Stimulated activated CD4-positive, alpha-beta T cell treated with anti-CD3 and anti-CD28 coated beads, Interleukin-4, amount 100 ng/mL, for 4 hours (primary cell): ENCODE results near the gene CELF2.
"Not testable (repeated sequence)": the region's sequence is repeated elsewhere in the genome, so short reads cannot be mapped to it uniquely, and the experiment has no call there.

Source experiments
- DNase-seq, 2 experiments: peaks; one replicate each; pipeline ENCODE4 v3.0.0-alpha.2; 2020

The CELF2 gene

DNA sequence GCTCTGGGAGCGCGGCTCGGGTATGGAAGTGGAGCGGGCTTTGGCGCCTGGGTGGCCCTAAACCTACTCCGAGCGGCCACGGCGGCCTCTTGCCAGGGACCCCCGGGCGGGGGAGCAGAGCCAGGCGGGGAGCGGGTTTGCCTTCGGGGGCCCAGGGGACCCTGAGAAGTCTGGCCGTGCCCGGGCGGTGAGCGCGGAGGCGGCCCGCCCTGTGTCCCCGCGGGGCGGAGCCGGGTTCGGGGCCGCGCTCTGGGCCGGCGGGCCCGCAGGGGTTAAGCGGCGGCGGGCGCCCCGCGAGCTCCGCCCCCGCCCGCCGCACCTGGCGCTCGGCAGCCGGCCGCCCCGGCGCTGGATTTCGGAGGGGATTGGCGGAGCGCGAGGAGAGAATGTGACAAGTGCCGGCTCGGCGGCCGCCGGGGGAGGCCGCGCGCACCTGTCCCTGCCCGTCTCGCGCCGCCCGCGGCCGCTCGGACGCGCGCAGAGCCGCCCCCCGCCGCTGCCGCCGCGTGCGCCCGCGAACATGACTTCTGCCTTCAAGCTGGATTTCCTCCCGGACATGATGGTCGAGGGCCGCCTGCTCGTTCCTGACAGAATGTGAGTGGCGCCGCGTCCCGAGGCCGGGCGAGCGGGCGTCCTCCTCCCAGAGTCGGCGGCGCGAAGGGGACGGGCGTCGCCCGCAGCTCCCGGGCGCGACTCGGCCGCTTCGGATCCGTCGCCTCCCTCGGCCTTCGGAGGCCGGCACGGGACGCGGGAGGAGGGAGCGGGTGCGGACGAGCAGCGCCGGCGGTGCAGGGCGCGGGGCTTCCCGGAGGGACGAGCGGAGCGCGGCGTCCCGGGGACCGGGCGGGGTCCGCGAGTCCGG is at the start of gene CELF2:
TSS of gene CELF2 (plus strand) at position 303 of the 862 bp plus-strand sequence. CDS start at position 521, 218 bp downstream.
- peak; percentile 53 to 63 for DNase-seq

DNA sequence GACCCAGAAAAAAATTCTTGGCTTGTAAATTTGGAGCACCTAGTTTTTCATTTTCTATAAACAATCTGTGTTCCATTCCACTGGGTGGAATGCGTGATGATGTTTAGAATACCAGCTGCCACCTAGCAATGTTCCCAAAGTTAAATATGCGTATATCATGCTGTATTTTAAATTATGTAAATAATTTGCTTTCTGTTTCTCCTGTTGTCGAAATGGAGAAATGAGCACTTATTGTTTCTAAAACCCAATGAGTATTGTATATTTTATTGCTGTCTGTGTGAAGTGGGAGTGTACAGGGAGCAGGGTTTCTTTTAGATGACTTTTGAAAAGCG is 49.4 kb upstream of the CELF2 start:
- no peak for DNase-seq

DNA sequence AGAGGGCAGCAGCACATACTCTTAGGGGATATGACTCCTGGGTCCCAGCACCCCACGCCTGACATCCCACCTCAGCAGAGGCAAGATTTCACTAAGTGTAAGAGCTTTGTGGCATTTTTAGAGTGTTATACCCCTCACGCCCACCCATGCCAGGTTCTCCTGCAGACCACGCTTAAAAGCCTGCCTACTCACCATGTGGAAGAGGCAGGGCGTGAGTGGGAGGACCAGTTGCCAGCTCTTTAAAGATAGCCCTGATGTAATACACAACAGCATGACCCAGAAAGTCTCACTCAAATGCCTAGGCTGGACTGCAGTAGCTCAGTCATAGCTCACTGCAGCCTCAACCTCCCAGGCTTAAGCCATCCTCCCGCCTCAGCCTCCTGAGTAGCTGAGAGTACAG is 44.4 kb upstream of the CELF2 start:
- no peak for DNase-seq

DNA sequence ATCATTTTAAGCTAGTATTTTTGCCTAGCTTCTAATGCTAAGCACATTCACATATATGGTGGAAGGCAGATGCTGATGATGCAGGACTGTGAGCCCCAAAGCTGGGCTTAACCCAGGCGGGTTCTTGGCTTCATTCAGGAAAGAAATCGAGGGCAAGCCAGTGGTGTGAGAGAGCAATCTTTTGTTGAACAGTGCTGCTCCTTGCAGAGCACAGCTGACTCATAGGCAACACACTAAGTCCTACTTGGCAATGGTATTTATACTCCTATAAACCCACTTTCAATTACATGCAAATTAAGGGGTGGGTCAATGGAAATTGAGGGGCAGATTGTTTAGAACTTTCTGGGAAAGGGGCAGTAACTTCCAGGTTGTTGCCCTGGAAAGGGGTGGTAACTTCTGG is 42.0 kb upstream of the CELF2 start:
- no peak for DNase-seq

DNA sequence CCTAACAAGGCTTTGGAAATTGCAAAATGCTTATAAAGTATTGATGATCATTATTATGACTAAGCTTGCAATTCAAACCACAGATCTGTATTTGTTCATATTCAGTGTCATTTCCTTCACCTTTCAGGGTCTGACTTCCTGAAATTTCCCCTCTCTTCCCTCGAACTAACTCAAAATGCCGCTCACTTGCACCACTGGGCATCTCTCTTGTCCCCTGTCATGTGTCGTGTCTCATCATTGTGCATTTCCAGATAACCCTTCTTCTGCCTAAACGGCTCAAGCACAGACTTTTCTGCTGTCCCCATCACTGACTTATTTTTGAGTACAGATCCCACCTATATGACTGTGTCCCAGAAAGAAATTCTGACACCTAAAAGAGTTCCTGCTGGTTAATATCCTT is 41.0 kb upstream of the CELF2 start:
- DNase-seq: no peak

DNA sequence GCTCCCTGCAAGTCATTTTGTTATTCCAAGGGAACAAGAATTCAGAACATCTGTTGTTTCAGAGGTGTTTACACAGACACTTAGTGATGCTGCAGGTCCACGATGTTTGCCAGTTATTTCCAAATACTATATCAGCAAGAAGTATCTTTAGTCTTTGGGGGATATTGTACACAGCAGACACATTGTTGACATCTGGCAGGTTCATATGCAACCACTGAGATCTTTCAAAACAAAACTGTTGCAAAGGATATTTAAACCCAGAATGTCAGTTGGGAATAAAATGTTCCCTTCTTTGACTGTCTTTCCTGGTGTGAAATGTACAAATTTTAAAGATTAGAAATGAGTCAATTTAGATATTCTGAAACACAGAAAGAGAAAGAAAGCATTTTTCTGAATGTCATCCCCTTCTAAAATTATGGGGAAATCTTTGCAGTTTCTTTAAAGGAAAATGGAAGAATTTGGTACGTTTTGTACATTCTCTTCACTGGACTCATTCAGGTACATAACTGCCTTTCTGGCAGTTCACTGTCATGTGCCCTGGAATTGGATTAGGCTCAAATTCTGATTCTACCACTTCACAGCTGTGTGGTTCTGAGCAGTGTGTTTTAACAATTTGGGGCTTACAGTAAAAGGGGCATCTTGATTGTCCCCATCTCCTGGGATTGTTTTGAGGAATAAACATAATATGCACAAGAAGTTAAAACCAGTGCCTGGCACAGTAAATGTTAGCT is 40.3 kb upstream of the CELF2 start:
- no peak for DNase-seq

DNA sequence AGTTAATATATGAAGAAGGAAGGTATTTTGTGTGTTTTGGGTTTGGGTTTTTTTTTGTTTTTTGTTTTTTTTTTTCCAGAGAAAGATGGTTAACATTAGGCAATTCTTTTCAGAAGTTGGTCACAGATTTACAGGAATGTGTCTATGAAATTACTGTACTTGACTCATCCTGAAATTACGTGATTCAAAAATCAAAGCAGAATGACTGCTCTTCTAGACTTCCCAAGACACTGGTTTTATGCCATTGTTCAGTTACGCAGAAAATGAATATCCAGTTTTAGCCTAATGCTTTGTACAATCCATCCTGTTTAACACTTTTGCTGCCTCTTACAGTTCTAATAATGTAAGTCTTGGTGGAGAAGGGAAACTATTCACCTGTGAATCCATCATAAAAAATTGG is 39.7 kb upstream of the CELF2 start:
- DNase-seq: no peak

DNA sequence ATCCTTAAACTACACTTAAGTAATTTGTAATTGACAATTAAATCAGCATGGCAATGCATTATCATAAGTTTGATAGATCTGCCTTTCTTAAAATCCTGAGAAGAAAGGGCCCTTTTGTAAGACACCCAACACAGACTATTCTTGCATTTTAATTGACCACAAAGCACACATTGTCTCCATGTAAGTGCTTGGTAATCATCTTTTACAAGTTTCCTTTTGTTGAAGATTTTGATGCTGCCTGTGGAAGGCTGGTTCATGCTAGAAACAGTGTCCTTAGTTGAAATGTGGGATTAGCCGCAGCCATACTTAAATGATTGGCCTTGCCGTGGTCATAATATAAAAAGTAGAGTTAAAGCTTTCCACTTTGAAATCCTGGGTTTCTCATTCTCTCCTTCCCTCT is 32.3 kb upstream of the CELF2 start:
- no peak for DNase-seq

DNA sequence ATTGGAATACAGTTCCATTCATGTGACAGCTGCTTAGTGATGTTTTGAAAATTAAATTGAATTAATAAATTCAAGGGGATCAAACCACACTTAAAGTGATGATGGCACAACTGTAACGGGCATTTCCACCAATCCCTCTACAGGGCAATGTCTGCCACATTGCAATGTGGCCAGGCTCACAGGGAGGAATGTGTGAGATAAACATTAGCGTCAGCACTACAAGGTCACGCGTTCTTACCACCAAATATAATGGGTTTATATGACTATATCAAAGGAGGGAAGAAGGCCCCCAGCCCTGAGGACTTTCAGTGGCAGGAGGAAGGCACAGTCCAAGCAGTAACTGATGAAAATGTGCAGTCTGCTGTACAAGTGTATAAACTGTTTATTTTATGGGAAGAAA is 31.1 kb upstream of the CELF2 start:
- no peak for DNase-seq

DNA sequence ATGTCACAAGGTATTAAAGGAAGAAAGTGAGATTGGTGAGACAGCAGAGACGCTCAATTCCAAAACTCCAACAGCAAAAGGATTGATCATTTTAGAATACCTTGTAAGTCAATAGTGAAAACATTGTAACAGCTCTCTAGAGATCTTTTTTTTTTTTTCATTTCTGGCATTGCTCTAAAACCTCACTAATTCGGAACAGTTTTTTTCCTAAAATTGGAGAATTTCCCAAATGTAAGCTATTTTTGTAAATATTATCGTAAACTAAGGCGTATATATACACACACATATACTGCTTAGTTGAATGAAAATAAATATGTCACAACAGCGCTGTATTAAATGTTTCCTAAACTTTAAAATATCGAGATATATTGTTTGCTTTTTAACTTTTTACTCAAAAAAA is 30.6 kb upstream of the CELF2 start:
- no peak for DNase-seq

DNA sequence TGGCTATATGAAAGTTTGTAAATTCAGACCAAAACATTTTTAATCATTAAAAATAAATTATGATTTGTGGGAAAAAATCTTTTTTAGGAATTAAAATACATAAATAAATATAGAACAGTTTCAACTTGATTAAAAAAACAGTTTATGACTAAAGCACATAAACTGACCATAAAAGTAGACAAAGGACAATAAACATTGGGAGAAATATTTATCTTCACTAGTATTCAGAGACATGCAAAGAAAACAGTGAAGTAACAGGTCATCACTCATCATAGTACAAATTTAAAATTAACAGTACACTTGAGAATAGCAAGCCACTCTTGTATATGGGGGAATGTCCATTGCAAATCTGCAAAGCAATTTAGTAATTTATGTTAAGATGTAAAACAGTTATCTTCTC is 28.0 kb upstream of the CELF2 start:
- DNase-seq: no peak

DNA sequence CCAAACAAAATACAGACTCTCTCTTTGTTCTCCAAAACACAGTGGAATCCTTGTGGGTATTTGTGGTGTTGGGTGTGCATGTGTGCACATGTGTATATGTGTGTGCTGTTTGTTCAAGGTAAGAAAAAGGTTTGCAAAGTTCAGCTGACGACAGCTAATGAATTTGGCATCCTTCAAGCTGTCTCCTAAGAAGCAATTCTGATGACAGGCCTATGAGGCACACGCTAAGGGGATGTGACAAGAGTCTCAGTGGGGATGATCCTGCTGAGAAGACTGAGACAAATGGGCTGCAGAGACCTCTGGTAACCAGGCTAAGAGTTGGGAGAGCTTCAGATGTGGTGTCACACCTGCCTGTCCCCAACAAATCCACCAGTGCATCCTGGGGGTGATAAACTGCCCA is 26.5 kb upstream of the CELF2 start:
- DNase-seq: no peak

DNA sequence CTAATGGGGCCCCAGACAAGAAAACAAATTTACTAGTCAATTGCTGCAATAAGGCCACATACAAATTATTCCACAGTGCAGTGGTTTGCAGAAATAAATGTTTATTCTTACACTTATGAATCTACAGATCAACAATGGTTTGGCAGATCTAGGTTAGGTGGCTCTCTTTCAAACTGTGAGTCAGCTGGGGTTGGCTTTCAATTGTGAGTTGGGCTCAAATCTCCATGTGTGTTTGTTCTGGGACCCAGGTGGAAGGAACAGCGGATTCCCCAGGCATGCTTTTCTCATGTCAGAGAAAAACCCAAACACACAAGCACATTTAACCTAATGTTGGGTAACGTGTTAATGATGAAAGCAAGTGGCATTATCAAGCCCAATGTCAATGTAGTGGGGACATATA is 25.6 kb upstream of the CELF2 start:
- no peak for DNase-seq

DNA sequence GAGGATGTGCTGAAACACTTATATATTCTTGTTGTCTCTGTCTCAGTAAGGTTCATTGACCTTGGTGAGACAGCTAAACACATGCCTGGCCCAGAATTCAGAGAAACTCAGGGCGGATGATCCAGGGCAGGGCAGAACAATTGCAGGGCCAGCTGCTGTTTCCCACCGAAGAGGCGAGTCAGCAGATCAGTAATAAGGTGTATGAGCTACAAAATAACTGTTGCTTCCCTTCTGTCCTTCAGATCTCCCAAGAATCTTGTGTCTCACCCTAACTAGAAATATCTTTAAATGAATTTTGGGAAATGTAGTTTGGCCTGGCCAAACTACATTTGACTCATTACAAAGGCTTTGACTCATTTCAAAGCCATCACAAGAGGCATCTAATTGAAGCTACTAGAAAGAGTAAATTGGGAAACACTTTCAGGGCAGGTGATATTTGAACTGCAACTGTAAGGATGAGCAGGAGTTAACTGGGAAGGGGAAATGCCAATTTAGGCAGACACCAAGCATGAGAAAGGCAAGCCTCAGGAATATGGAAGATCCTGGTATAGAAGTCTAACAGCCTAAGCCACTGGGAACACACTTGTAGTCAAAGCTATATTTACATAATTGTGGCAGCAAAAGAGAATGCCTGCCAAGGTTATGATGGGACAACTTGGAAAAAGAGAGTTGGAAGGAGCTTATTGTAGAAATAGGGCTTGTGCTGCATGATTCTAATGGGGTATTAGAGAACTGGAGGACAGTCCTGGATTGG is 24.5 kb upstream of the CELF2 start:
- no peak for DNase-seq

DNA sequence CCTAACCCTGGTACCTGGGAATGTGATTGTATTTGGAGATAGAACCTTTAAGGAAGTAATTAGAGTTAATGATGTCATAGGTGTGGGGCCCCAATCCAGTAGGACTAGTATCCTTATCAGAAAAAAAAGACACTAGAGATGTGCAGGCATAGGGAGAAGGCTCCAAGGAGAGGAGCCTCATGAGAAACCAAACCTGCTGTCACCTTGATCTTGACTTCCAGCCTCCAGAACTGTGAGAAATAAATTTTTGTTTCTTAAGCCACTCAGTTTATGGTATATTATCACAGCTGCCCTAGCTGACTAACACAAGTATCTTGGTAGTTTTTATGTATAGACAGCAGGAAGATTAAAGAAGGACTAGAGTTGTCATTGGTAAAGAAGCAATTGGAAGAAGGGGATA is 23.9 kb upstream of the CELF2 start:
- no peak for DNase-seq

DNA sequence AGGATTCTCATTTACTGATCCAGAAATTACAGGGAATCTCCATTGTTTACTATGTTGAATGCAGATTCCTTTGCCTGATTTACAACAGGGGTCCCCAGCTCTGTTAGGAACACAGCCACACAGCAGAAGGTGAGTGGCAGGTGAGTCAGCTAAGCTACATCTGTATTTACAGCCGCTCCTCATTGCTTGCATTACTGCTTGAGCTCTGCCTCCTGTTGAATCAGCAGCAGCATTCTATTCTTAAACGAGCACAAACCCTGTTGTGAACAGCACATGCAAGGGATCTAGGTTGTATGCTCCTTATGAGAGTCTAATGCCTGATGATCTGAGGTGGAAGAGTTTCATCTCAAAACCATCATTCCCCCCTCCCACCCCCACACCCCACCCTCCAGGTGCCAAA is 23.3 kb upstream of the CELF2 start:
- no peak for DNase-seq

DNA sequence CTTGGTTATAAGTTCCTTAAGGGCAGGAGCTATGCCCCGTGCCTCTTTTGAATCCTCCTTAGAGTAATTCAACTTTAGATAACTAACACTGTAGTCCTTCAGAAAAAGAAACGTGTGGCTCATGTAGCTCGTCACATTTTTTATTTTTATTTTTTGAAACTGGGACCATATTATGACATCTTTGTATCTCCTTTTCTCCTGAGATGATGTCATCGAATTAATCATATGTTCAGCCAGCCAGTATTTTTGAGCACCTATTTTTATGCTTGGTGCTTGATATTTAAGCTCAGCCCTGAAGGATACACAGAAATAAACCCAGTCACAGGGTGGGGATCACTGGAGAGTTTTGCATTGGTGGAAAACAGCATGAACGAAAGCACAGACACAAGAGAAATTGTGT is 22.6 kb upstream of the CELF2 start:
- DNase-seq: no peak

DNA sequence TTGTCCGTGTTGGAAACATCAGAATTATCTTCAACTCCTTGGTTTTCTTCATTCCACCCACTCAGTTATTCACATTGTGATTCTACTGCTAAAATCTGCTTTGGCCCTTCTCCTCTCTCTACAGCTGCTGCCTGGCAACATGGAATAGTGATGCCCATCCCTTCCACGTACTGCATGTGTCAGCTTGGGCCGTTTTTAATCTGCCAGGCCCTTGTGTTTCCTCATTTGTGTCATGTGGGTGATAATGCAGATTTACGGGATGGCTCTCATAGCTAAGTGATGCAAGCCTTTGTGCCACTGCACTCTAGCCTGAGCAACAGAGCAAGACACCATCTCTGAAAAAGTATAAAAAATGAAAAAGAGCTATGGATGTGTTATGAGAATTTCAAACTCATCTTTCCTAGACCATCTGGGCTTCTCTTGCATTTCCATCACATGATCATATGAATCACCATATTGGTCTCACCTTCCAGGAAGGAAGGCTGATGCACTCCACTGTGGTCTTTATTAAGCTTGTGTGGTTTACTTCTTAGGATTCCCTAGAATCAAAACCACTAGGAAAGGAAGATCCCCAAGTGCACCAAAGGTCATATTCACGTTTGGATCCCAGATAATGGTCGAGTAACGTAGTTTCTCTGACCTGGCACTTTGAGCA is 20.6 kb upstream of the CELF2 start:
- DNase-seq: no peak

DNA sequence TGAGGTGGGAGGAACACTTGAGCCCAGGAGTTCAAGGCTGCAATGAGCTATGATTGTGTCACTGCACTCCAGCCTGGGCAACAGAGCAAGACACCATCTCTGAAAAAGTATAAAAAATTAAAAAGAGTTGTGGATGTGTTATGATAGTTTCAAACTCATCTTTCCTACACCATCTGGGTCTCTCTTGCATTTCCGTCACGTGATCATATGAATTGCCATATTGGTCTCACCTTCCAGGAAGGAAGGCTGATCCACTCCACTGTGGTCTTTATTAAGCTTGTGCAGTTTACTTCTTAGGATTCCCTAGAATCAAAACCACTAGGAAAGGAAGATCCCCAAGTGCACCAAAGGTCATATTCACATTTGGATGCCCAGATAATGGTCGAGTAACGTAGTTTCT is 18.2 kb upstream of the CELF2 start:
- not testable (repeated sequence) for DNase-seq

DNA sequence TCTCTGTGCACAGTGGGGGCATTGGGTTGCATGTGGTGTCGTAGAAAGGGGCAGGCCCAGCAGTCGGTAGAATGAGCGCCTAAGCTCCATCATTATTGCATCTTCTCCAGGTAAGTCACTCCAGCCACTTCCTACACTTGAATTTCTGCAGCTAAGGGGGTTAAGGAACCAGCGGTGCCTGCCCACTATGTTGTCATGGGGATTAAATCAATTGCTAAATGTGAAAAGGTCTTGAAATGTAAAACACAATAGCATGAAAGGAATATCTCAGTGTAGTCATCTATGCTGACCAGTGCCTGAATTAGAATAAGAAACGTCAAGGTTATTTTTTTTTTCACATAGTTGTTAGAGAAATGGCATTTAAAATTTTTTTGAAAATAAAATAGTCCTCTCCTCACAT is 15.2 kb upstream of the CELF2 start:
- no peak for DNase-seq

DNA sequence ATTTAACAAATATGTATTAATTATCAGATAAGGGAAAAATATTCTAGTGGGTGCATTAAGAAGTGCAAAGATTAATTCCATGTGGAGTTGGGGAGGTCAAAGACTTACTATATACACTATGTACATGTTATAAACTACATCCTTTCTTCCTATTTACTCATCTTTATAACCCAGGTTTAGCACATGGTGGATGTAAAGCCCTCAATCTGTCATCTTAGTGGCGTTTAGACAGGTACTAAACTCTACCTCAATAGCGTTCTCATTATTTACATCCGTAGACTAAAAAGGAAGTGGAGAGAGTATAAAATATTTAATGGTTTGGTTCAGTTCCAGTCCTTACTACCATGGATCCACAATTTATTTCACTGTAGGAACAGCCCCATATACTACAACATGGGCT is 14.8 kb upstream of the CELF2 start:
- DNase-seq: no peak

DNA sequence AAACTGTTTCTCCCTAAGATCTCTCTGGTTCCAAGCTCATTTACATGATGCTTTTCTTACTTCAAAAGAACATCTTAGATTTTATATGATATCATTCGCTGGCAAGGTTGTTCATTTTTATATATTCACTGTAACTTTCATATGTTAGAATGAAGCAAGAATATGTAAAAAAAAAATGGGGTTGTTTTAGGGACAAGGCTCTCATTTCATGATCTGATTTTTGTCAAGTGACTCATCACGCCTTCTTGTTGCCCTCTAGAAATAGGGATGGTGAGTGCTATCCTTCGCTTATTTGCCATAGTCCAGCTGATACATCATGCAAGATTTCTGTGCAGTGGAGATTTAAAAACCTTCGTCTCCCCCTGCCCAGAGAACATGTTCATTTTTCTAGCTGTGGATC is 14.0 kb upstream of the CELF2 start:
- DNase-seq: no peak
